Gastroesophageal sphincter (tissue), 3 donors: ENCODE measurements around the gene IBA57.

Source experiments
- POLR2AphosphoS5 ChIP-seq: sonication (generic); formaldehyde crosslinking; IDR thresholded peaks from one replicate; pipeline ENCODE4 v1.6.1; 2017; ENCODE audit warnings: antibody characterized with exemption
- TF ChIP-seq, protein P1 (sequence below), 4 experiments: fragments of 200-600 bp in 2 of 4; fragments of 450-650 bp in 2 of 4; sonication (generic) in 1 of 4; IDR thresholded peaks; one replicate each; pipeline ENCODE4 v1.5.1; 2017 to 2019; ENCODE audit warnings: antibody characterized with exemption in 4 of 4, mild to moderate bottlenecking in 2 of 4, moderate library complexity in 2 of 4

DNA sequence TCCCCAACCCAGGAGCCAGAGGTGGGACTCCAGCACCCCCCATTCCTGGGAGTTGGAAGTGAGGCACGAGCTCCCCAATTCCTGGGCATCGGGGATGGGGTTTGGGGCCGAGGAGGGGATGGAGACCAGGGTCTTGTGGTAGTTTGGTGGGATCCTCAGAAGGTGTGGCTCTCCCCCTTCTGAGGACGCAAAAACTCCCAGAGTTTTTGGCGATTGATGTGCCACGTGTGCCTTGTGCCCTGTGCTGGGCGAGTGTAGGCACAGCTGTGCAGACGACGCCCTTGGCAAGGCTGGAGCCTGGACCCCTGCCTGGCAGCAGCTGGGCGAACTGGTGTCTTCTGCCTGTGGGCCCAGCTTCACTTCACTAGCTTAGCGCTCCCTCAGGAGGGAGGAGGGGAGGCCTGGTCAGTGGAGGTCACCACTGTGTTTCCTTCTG lies 22.9 kb upstream of the IBA57 start:
- TF ChIP-seq, protein P1, sequence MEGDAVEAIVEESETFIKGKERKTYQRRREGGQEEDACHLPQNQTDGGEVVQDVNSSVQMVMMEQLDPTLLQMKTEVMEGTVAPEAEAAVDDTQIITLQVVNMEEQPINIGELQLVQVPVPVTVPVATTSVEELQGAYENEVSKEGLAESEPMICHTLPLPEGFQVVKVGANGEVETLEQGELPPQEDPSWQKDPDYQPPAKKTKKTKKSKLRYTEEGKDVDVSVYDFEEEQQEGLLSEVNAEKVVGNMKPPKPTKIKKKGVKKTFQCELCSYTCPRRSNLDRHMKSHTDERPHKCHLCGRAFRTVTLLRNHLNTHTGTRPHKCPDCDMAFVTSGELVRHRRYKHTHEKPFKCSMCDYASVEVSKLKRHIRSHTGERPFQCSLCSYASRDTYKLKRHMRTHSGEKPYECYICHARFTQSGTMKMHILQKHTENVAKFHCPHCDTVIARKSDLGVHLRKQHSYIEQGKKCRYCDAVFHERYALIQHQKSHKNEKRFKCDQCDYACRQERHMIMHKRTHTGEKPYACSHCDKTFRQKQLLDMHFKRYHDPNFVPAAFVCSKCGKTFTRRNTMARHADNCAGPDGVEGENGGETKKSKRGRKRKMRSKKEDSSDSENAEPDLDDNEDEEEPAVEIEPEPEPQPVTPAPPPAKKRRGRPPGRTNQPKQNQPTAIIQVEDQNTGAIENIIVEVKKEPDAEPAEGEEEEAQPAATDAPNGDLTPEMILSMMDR (IDR thresholded peaks at IDR 0.05): no peak
- no peak for TF ChIP-seq POLR2AphosphoS5
